ENCODE measurements around the gene NADK2. TPM values are rescaled to one million over a fixed set of nuclear protein-coding genes. Genes with fewer than 3 reads are reported as not detected.
"Not testable (repeated sequence)": the region's sequence is repeated elsewhere in the genome, so short reads cannot be mapped to it uniquely, and the experiment has no call there.

The NADK2 gene
- total RNA-seq, 1 donor from 2014 or later: 26.4 TPM

DNA sequence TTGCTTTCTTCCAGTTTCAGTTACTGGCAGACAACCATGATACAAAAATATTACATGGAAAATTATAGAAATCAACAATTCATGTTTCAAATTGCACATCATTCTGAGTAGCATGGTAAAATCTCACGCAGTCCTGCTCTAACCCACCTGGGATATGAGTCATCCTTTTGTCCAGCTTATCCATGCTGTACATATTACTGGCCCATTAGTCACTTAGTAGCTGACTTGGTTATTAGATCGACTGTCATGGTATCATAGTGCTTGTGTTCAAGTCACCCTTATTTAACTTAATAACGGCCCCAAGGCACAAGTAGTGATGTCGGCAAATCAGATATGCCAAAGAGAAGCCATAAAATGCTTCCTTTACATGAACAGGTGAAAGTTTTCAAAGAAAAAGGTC is 41.2 kb downstream of the NADK2 start:
- no peaks in the 10 kb centered on the region for H3K27me3 Mint-ChIP-seq (ENCODE audit: unreplicated experiment)
- no peaks in the 10 kb centered on the region for H3K9me3 Mint-ChIP-seq (ENCODE audit: unreplicated experiment)
- TF ChIP-seq, protein P1, sequence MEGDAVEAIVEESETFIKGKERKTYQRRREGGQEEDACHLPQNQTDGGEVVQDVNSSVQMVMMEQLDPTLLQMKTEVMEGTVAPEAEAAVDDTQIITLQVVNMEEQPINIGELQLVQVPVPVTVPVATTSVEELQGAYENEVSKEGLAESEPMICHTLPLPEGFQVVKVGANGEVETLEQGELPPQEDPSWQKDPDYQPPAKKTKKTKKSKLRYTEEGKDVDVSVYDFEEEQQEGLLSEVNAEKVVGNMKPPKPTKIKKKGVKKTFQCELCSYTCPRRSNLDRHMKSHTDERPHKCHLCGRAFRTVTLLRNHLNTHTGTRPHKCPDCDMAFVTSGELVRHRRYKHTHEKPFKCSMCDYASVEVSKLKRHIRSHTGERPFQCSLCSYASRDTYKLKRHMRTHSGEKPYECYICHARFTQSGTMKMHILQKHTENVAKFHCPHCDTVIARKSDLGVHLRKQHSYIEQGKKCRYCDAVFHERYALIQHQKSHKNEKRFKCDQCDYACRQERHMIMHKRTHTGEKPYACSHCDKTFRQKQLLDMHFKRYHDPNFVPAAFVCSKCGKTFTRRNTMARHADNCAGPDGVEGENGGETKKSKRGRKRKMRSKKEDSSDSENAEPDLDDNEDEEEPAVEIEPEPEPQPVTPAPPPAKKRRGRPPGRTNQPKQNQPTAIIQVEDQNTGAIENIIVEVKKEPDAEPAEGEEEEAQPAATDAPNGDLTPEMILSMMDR (IDR thresholded peaks at IDR 0.05): no peak
- no peak overlapping the region for H3K4me3 Mint-ChIP-seq (ENCODE audit: unreplicated experiment)
- no peak for DNase-seq (ENCODE audit: extremely low spot score, unreplicated experiment)
- no peaks in the 10 kb centered on the region for H3K4me1 Mint-ChIP-seq (ENCODE audit: unreplicated experiment)
- peaks cover 49% of the 10 kb centered on the region for H3K36me3 Mint-ChIP-seq (ENCODE audit: unreplicated experiment)
- H3K27ac Mint-ChIP-seq (ENCODE audit: unreplicated experiment): no peak overlapping the region

DNA sequence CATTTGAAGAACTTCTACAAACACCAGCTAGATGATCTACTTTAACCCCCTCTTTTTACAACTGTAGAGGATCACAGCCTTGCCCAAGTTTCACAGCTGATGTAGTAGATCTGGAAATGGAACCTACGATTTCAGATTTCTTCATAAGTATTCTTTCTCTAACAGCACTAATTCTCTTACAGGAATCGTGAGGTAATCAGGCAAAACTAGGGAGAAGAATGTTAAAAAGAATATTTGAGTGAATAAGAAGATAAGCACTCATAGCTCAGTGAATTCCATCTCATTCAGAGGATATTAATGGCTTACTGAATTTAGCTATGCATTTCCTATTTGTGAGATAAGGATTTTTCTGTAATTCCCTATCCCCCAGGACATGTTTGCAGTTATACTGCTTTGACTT is 42.1 kb downstream of the NADK2 start:
- Mint-ChIP-seq H3K36me3 (ENCODE audit: unreplicated experiment) (peaks cover 50% of the 10 kb centered on the region), H3K27me3 (ENCODE audit: unreplicated experiment) (no peaks in the 10 kb centered on the region), H3K4me1 (ENCODE audit: unreplicated experiment) (no peaks in the 10 kb centered on the region), H3K4me3 (ENCODE audit: unreplicated experiment) (no peak overlapping the region), H3K9me3 (ENCODE audit: unreplicated experiment) (no peaks in the 10 kb centered on the region), H3K27ac (ENCODE audit: unreplicated experiment) (no peak overlapping the region)
- no peak for DNase-seq (ENCODE audit: extremely low spot score, unreplicated experiment)
- TF ChIP-seq, protein P1 (IDR thresholded peaks at IDR 0.05): no peak

DNA sequence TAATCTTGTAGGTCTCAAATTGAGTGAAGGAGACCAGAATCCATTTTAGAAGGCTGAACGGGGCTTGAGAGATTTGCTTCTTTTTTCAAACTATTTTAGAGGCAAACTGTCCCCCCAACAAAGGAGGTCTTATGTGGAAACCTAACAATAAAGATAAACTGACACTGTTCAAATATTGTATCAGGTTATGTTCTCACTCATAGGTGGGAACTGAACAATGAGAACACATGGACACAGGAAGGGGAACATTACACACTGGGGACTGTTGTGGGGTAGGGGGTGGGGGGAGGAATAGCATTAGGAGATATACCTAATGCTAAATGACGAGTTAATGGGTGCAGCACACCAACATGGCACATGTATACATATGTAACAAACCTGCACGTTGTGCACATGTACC is 42.9 kb downstream of the NADK2 start:
- H3K9me3 Mint-ChIP-seq (ENCODE audit: unreplicated experiment); H3K4me3 Mint-ChIP-seq (ENCODE audit: unreplicated experiment); H3K27ac Mint-ChIP-seq (ENCODE audit: unreplicated experiment); DNase-seq (ENCODE audit: extremely low spot score, unreplicated experiment); H3K27me3 Mint-ChIP-seq (ENCODE audit: unreplicated experiment); H3K4me1 Mint-ChIP-seq (ENCODE audit: unreplicated experiment): not testable (repeated sequence)
- H3K36me3 Mint-ChIP-seq (ENCODE audit: unreplicated experiment): peaks cover 51% of the 10 kb centered on the region

DNA sequence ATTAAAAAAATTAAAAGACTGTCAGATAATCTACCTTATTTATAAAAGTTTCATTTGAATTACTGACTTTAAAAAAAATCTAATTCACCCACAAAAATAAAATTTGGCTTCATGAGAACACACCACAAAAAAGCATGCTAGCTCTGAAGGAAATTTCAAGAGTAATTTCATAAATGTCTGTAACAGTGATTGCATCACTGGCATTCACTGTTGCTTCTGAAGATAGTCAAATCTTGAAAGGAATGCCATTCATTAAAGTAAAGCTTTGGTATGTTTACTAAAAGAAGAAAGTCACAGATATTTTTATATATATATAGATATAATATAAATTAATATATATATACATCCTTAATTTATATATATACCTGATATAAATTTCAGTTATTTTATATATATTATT is 43.4 kb downstream of the NADK2 start:
- no peak overlapping the region for H3K4me3 Mint-ChIP-seq (ENCODE audit: unreplicated experiment)
- no peaks in the 10 kb centered on the region for H3K9me3 Mint-ChIP-seq (ENCODE audit: unreplicated experiment)
- no peaks in the 10 kb centered on the region for H3K4me1 Mint-ChIP-seq (ENCODE audit: unreplicated experiment)
- no peak for DNase-seq (ENCODE audit: extremely low spot score, unreplicated experiment)
- peaks cover 53% of the 10 kb centered on the region for H3K36me3 Mint-ChIP-seq (ENCODE audit: unreplicated experiment)
- no peaks in the 10 kb centered on the region for H3K27me3 Mint-ChIP-seq (ENCODE audit: unreplicated experiment)
- TF ChIP-seq, protein P1 (IDR thresholded peaks at IDR 0.05): no peak
- H3K27ac Mint-ChIP-seq (ENCODE audit: unreplicated experiment): no peak overlapping the region

DNA sequence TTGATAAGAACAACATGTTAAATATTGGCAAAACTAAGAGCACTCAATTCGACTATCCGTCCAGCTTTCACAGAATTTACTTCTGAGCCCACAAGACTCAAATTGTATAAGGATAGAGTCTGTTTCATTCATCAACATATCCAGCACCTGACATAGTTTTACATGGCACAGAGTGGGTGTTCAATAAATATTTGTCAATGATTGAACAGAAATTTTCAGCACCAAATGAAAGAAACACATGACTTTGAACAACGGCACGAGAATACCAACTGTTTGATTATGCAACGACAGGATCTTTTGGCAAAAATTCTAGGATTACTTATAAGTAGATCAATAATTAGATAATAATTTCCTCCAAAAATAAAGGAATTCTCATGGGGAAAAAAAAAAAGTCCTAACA is 48.0 kb downstream of the NADK2 start:
- H3K4me1 Mint-ChIP-seq (ENCODE audit: unreplicated experiment): no peaks in the 10 kb centered on the region
- DNase-seq (ENCODE audit: extremely low spot score, unreplicated experiment): no peak
- no peaks in the 10 kb centered on the region for H3K27me3 Mint-ChIP-seq (ENCODE audit: unreplicated experiment)
- H3K9me3 Mint-ChIP-seq (ENCODE audit: unreplicated experiment): peaks cover 9% of the 10 kb centered on the region
- TF ChIP-seq, protein P1 (IDR thresholded peaks at IDR 0.05): no peak
- no peak overlapping the region for H3K27ac Mint-ChIP-seq (ENCODE audit: unreplicated experiment)
- H3K36me3 Mint-ChIP-seq (ENCODE audit: unreplicated experiment): peaks cover 67% of the 10 kb centered on the region
- no peak overlapping the region for H3K4me3 Mint-ChIP-seq (ENCODE audit: unreplicated experiment)

DNA sequence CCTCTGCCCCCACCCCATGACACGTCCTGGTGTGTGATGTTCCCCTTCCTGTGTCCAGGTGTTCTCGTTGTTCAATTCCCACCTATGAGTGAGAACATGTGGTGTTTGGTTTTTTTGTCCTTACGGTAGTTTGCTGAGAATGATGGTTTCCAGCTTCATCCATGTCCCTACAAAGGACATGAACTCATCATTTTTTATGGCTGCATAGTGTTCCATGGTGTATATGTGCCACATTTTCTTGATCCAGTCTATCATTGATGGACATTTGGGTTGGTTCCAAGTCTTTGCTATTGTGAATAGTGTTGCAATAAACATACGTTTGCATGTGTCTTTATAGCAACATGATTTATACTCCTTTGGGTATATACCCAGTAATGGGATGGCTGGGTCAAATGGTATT is 57.3 kb downstream of the NADK2 start:
- DNase-seq (ENCODE audit: extremely low spot score, unreplicated experiment); H3K4me3 Mint-ChIP-seq (ENCODE audit: unreplicated experiment); H3K27me3 Mint-ChIP-seq (ENCODE audit: unreplicated experiment); H3K4me1 Mint-ChIP-seq (ENCODE audit: unreplicated experiment); H3K27ac Mint-ChIP-seq (ENCODE audit: unreplicated experiment): not testable (repeated sequence)
- peaks cover 69% of the 10 kb centered on the region for H3K36me3 Mint-ChIP-seq (ENCODE audit: unreplicated experiment)
- peaks cover 19% of the 10 kb centered on the region for H3K9me3 Mint-ChIP-seq (ENCODE audit: unreplicated experiment)
